GM18505 (cell line): Measurements from ENCODE around the gene COL21A1.

ENCODE experiments used
- ATAC-seq: cut with Tn5 transposase; IDR thresholded peaks from one replicate; pipeline ENCODE4 v1.9.1; 2021; ENCODE audit not compliant: unreplicated experiment
- POLR2A ChIP-seq: IDR thresholded peaks from 4 replicates; pipeline ENCODE4 v1.6.1; 2011; ENCODE audit warnings: borderline replicate concordance; ENCODE audit not compliant: insufficient read depth, insufficient read length; ENCODE audit errors: extremely low read depth

Gene COL21A1

GRCh38 chr6:56050530-56051201 is 196.7 kb downstream of the COL21A1 start:
- no peak for ATAC-seq
- no peak for TF ChIP-seq POLR2A

GRCh38 chr6:56048601-56049000 is 198.8 kb downstream of the COL21A1 start:
- no peak for TF ChIP-seq POLR2A
- ATAC-seq = no peak

GRCh38 chr6:56047931-56048540 is 199.3 kb downstream of the COL21A1 start:
- ATAC-seq = no peak
- TF ChIP-seq POLR2A = no peak

GRCh38 chr6:56046576-56046975 is 200.8 kb downstream of the COL21A1 start:
- no peak for ATAC-seq
- no peak for TF ChIP-seq POLR2A

- no peak for ATAC-seq
Measured at GRCh38 chr6:56043761-56044160, 203.6 kb downstream of the COL21A1 start.

GRCh38 chr6:56043076-56043475 is 204.3 kb downstream of the COL21A1 start:
- ATAC-seq = no peak

More at GRCh38 chr6:56043761-56044160, 203.6 kb downstream of the COL21A1 start:
- no peak for TF ChIP-seq POLR2A

GRCh38 chr6:56041591-56041990 is 205.8 kb downstream of the COL21A1 start:
- ATAC-seq = no peak
- no peak for TF ChIP-seq POLR2A

More at GRCh38 chr6:56043076-56043475, 204.3 kb downstream of the COL21A1 start:
- no peak for TF ChIP-seq POLR2A

- no peak for ATAC-seq
- no peak for TF ChIP-seq POLR2A
Measured at GRCh38 chr6:56040889-56041301, 206.5 kb downstream of the COL21A1 start.

GRCh38 chr6:56040223-56040622 is 207.2 kb downstream of the COL21A1 start:
- TF ChIP-seq POLR2A = no peak
- no peak for ATAC-seq

GRCh38 chr6:56038764-56039163 is 208.6 kb downstream of the COL21A1 start:
- TF ChIP-seq POLR2A = no peak
- ATAC-seq = no peak

- no peak for TF ChIP-seq POLR2A
- ATAC-seq = no peak
Measured at GRCh38 chr6:56037601-56038000, 209.8 kb downstream of the COL21A1 start.

- no peak for ATAC-seq
- TF ChIP-seq POLR2A = no peak
Measured at GRCh38 chr6:56036916-56037600, 210.3 kb downstream of the COL21A1 start.

GRCh38 chr6:56033401-56033800 is 214.0 kb downstream of the COL21A1 start:
- no peak for ATAC-seq
- TF ChIP-seq POLR2A = no peak
